HCEC 1CT (cell line): ENCODE measurements around the gene PRKN.

ENCODE experiments used
- DNase-seq: peaks from one replicate; pipeline ENCODE4 v3.0.0-alpha.2; 2017

Gene PRKN

DNA sequence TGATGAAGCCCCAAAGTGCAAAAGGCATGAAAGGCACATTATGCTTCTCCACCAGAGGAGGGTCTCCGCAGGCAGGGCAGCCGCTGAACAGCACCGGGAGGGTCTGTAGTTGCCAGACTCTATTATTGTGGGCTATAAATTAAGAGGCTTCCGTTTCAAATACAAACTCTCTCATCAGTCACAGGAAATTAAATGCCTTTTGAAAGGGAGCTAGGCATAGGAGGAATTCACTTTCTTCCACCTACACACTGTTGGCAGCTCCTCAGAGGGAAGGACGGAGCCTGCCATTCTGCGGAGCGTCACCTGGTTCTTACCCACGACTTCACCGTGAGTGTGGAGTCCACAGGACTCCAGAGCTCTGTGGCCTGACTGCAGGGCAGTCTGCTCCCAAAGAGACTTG, 1312.9 kb downstream of the PRKN start:
- no peak for DNase-seq

DNA sequence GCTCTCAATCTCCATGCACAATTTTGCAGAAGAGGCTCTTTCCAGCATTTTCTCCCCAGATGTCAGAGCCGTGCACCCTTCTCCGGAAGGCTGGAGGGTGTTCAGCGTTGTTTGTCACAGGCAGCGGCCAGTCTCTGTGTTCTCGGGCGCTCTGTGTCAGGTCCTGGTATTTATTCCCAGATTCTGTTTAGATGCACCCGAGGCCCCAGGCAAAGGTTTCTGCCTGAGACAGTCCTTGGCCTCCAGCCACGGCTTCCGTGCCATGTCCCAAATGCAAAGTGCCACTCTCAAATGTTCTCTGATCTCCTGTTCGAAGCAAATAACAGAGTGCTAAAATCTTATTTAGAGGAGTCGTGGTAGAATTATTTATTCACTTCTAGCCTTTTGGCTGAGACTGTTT, 1313.4 kb downstream of the PRKN start:
- no peak for DNase-seq

DNA sequence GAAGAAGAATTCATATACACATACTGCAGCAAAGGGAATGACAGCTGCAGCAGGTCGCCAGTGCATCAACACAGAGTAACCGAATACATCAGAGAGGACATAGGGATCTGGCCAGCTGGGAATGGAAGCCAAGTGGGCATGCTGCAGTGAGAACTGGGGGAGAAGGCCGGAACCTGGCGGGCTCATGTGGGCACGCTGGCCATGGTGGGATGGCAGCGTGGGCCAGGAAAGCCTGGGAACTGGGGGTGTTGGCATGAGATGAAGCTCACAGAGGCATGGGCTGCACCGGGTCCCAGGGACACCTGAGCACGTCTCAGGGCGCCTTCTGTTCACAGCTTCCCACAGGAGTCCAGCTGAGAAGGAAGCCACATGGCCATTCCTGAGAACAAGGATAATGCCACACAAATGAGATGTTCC, 1314.2 kb downstream of the PRKN start:
- DNase-seq: no peak

DNA sequence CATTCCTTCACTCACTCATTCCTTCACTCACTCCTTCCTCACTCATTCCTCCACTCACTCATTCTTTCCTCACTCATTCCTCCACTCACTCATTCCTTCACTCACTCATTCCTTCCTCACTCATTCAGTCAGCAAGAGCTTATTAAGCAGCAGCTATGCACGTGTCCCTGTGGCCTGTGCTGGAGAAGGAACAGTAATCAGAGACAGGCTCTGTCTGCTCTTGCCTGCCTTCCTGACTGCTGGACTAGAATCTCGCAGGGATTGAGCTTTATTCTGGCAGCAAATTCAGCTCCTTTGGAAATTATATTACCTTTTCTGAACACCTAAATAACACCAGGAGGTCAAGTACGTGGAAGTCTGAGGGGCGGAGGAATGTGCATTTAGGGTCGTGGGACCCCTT, 1314.8 kb downstream of the PRKN start:
- no peak for DNase-seq

DNA sequence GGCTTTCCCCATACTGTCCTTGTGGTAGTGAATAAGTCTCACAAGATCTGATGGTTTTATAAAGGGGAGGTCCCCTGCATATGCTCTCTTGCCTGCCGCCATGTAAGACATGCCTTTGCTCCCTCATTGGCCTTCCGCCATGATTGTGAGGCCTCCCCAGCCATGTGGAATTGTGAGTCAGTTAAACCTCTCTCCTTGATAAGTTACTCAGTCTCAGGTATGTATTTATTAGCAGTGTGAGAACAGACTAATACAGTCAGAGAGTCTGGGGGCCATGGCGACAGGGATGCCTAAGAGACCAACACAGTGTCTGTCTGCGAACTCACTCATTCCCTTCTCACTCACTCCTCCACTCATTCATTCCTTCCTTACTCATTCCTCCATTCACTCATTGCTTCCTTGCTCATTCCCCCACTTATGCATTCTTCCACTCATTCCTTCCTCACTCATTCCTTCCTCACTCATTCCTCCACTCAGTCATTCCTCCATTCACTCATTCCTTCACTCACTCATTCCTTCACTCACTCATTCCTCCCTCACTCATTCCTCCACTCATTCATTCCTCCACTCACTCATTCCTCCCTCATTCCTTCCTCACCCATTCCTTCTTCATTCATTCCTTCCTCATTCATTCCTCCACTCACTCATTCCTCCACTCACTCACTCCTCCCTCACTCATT, 1316.2 kb downstream of the PRKN start:
- DNase-seq: no peak

DNA sequence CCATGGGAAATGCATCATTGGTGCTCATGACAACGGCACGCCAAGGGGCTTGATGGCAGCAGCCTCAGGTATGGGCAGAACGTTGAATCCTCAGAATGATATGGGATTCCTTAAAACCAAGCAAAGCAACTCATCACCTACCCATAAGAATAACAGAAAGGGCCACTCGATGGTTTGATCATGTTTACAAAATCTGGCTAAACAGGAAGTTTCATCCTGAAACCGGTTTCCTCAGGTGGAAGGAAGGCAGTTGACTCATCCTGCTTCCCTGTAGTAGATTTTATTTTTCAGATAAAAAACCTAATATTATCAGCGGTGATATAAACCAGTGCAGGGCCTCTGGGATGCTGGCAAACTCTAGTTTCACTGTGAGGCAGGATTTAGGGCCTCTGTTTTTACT, 1316.8 kb downstream of the PRKN start:
- DNase-seq: no peak

DNA sequence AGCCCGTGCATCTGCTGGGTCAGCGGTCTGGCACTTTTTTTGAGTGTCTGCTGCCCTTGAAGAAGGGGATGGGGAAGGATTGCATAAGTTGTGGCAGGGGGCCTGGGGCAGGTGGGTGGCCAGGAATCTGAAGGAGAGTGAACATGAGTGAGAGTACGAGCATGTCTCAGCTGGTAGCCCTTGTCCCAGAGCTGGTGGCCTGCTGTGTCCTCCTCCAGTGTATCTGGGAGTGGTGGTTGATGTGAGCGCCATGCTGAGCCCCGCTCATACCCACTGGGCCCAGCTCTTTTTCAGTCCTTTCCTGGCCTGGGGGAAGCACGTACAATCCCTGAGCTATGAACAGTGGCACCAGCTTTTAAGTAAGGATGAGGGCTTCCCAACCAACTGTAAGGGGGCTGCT, 1317.5 kb downstream of the PRKN start:
- DNase-seq: no peak

DNA sequence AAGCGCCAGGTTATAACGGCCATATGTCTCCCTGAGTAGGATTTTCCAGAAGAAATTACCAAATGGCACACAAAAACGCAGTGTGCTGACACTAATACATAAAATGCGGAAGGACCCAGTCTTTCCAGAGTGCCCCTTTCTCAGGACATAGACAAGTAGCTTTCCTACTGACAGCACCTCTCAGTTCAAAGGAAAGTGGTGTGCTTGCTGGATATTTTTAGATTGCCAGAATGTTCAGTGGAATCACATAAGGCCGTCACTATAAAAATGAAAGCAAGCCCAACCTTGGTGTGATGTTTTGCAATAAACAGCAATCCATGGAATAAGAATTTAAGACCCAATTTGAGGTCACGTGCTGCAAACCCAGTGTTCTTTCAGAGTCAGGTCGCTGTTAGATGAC, 1318.2 kb downstream of the PRKN start:
- no peak for DNase-seq

DNA sequence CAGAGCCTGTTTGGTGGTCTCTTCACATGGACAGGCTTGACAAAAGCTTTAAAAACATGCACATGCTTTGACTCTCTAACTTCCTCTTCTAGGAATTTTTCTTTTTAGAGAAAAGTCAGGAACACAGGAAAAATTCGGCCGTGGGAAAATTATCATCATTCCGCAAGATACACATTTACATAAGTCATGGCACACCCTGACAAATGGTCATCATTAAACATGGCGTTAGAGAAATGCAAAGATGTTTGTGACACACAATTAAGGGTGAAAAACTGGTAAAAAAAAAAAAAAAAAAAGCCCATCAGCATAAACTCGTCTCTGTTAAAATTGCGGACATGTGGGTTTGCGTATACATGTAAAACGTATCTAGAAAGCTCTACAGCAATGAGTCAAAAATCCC, 1319.5 kb downstream of the PRKN start:
- no peak for DNase-seq

DNA sequence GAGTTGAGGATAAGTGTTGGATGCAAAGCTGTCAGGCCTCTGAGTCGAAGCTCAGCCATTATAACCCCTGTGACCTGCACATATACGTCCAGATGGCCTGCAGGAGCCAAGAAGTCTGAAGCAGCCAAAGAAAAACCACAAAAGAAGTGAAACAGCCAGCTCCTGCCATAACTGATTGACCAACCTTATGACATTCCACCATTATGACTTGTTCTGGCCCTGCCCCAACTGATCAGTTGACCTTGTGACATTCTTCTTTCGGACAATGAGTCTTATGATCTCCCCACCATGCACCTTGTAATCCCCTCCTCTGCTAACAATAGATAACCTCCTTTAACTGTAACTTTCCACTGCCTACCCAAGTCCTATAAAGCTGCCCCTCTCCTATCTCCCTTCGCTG, 1320.0 kb downstream of the PRKN start:
- DNase-seq: peak; percentile 89

DNA sequence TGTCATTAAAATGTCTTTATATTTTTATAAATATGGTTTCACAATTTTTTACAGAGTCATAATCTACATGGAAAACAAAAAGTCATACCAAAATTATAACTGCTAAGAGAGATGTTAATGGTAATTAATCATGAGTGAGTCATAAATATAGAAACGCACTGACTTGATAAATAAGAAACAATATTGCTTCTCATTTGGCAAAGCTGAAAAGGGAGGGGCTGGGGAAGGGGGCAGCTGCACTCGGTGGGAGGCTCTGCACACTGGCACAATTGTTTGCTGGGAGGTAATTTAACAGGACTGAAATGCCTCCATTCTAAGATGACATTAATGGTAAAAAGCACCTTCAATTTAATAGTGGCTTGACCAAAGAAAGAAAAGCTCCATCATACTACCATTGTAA, 1320.5 kb downstream of the PRKN start:
- DNase-seq: peak; percentile 32

DNA sequence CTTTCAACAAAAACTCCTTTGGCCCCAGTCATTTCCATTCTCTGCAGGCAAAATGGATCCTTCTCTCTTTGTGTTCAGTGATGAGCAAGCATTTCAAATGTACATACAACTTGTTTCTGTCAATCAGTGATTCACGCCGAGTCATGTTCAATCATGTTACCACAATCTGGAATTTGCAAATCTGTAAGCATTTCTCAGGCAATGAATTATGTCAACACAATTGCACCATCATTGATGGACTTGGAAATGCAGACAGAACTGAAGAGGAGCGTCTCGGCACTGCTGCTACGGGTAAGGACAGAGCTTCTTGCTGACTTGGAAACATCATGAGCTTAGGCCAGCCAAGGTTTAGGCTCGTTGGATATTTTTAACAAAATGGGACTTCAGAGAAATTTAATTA, 1320.9 kb downstream of the PRKN start:
- peak; percentile 95 for DNase-seq

DNA sequence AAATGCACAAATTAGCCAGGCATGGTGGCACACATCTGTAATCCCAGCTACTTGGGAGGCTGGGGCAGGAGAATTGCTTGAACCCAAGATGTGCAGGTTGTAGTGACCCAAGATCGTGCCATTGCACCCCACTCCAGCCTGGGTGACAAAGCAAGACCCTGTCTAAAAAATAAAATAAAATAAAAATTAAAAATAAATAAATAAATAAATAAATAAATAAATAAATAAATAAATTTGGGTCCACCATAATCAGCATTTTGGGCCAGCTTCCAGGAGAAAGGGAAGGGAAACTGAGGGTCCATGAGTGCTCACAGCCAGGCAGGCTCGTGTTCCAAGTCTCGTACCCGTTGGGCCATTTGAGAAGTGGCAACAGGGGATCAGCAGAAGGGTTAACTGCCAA, 1322.1 kb downstream of the PRKN start:
- no peak for DNase-seq

DNA sequence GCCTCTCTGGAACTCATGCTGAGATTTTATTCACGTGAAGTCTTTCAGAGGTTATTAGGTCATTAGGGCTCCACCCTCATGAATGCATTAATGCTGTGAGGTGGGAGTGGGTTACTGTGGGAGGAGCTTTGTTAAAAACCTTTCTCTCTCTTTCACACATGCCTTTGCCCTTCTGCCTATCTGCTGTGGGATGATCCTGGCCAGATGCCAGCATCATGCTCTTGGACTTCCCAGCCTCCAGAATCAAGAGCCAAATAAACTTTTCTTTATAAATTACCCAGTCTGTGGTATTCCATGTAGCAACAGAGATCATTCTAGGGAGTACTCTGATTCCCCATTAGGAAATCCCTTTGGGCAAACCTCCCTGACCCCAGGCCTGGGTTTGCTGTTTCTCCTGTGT, 1323.8 kb downstream of the PRKN start:
- DNase-seq: no peak

DNA sequence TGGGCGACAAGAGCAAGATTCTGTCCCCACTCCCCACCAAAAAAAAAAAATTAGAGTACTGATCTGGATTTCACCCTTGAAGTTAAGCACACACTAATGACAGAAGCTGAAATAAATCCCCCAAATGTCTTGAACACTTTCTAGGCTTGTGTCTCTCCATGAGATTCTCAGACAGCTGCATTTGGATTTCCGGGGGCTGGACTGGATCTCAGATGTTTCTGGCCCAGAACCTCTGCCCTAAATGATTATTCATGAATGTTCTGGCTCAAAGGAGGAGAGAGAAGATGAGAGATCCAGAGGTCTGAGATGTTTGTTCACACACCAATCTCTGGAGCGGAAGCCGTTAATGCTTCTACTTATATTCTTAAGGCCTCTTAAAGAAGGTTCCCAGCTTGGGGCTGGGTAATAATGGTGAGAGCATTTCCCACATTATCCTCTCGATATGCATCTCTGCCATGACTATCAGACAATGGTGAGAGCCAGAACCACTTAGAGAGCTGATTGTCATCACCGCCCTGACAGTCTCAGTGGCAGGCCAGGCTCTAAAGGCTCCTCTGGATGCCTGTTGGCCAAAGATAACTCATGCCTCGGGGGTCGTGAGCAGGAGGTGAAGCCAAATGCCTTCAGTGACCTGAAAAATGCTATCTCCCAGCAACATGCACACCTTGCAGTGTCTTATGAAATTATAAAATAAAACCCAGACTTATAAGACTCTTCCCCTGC, 1325.8 kb downstream of the PRKN start:
- DNase-seq: no peak

DNA sequence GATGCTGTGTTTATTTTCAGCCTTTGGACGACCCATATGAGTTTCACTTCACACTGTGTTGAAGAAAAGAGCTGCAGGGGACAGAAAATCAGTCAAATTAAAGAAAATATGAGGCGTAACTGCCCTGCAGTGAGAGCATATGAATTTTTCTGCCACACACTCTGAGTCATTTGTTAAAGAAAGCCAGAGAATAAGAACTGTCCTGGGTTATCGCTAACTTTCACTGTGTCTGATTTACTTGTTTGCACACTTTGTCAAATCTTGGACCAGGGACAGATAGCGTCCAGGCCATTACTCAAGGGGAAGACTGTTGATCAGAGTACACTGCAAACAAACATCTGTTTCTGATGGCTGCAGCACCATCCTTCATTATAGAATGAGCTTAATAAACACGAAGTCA, 1326.9 kb downstream of the PRKN start:
- no peak for DNase-seq

DNA sequence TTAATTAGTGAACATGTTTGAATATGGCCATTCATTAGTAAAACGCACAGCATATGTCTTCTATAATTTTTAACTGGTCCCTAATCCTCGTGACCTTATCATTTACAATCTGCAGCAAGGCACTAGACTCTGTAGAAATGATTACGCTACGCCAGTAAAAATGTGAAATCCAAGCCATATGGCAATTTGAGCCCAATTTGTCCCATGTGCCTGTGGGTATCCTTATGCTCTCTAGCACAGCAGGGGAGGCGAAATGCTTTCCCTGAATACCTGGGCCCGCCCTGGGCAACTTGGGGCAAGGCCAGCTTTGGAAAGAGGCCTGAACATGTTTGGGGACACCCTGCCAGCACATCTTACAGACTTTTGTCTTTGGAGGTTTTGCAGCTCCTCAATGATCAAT, 1331.0 kb downstream of the PRKN start:
- DNase-seq: no peak

DNA sequence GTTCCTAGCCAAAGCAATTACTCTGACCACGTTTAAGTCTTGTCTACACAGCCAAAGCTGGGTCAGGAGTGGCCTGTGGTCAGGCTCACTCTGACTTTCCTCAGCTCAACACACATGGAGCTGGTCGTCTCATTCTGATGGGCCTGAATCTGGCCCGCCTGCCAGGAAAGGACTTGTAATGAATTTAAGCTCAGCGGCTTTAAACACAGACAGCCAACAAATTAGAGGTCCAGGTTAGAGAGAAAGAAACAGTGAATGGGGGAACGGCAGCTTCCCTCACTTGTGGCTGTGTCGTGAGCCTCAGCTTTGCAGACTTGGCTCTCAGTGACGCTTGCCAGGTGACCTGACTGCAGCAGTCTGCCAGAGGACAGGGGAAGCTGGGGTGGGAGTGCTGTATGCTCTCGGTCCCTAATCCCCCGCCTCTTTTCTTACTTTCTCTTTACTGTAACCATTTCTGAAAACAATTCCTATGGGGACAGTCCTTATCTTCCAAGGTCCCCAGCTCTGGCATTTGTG, 1331.8 kb downstream of the PRKN start:
- no peak for DNase-seq

DNA sequence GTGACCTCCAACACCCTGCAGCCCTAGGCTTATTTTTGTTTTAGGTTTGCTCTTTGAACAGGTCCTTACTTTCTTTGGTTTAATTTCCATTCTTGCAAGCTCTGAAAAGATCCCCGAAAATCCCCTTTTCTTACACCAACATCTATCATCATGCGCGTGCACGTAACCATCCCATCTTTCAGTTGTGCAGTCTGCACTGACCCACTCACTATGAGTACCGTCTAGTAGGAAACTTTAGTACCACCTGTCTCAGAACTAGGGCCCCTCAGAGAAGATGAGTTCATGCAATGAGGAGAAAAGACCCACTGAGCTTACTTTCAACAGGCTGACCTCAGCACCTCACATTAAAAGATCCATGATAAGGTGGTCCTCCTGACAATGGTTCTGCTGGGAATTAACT, 1333.1 kb downstream of the PRKN start:
- DNase-seq: no peak

DNA sequence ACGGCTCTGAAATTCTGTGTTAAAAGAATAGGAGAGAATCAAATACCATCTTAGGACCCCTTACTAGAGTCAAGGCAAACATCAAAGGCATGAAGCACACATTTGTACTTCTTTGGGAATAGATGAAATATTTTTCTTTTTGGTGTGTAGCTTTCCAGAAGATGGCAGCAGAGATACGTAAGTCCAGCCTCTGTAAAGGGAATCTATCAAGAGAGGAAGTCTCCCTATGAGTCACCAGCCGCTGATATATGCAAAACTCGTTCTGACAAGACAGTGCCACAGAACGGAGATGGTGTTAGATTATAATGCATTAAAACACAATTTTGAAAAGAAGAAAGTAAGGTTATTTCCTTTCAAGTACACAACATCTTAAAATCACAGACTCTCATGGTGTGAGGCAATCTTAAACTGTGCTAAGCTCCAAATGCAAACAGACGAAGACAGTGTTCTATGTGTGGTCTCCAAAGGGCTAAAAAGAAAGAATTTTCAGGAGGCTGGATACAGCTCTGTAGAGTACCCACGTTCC, 1333.7 kb downstream of the PRKN start:
- DNase-seq: peak; percentile 86

DNA sequence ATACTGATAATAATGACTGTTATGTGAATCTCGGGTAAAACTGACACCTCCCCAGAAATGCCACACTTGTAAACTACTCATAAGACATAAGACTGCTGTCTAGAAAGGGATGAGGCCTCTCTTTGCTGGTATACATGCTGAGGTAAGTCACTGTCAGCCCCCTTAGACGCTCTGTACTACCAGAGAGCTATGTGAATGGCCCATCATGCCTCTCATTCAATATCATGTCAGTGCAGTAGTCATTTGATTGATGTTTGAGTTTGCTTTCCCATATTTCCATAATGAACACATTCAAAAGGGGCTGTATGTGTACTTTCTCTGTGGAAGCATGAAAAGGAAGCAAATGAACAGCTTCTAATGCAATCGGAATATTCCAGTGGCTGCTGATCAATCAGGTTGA, 1334.3 kb downstream of the PRKN start:
- no peak for DNase-seq

DNA sequence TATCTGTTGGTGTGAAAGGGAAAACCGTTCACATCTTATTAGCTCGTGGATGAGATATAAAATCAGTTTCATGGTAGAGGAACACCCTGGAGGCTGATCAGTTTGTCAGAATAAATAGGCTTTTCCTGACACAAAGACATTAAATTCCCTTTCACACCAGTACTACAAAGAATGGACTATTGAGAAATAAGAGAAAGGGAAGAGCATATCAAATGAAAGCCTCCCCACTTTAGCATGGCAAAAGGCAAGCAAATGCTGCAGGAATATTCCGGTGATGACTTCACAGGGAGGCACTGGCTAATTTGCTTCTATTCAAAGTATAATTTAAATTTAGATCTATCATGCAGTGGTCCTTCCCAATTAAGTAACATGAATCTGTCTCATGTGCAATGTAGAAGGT, 1337.8 kb downstream of the PRKN start:
- DNase-seq: no peak

DNA sequence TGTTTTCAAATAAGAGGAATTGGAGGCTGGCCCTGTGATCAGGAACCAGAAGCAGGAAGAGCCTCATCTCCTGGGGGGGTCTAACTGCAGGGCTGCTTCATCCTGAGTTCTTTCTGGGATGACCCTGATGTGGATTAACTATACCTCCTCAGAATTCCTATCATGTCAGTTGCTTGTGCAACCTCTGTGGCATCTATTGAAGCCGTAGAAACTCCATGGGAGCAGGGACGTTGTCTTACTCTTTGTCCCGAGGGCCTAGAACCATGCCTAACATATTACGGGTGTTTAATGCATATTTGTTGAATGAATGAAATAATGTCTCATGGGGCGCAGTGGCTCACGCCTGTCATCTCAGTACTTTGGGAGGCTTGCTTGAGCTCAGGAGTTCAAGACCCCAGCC, 1343.6 kb downstream of the PRKN start:
- DNase-seq: no peak

DNA sequence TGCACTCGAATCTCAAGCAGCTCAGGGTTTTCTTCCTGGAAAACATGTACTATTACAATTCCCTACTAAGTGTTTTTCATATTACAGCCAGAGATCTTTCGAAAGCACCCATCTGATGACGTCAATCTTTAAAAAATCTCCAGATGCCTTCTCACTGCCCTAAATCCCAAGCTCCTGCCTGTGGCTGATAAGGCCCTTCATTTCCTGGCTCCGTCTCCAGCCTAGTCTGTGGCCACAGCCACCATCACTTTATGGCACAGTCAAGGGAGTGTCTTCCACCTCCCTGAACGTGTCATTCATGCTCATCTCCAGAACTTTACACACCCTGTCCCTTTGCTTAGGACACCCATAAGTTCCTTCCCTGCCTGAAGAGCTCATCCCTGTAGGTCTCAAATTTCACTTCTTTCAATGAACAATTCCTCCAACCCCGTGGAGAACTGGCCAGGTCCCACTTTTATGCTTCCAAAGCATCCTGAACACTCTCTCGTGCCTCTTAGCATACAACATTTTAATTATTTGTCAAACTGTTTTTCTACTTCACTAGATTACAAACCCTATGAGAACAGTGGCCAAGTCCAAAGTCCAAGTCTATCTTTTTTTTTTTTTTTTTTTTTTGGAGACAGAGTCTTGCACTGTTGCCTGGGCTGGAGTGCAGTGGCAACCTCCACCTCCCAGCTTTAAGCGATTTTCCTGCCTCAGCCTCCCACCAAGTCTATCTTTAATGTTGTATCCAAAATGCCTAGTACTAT, 1347.6 kb downstream of the PRKN start:
- DNase-seq: no peak
